ENCODE data around the gene BMP6. TPM values are rescaled to one million over a fixed set of nuclear protein-coding genes. Genes with fewer than 3 reads are reported as not detected.

Gene BMP6
- total and polyA plus RNA-seq, 2 of the 4 experiments (the other 2 are of a cell fraction), result 0.18 to 0.19 TPM

GRCh38 chr6:7883381-7883780 lies 157.5 kb downstream of the BMP6 start:
- H3K9me3 ChIP-seq (ENCODE audit: control insufficient read depth, insufficient read depth, low read length), result no peaks in the 10 kb centered on the region
- ChIA-PET CTCF (no interaction called here), POLR2A (ENCODE audit: unreplicated experiment) (no interaction called here)
- no peak overlapping the region for H4K91ac ChIP-seq (ENCODE audit: insufficient read depth, low read depth, low read length)
- no peak overlapping the region for H3K14ac ChIP-seq (replicated peaks; ENCODE audit: low read depth, low read length)
- H4K20me1 ChIP-seq (ENCODE audit: insufficient read depth, low read length), result no peaks in the 10 kb centered on the region
- no peak overlapping the region for H3K23ac ChIP-seq (ENCODE audit: low read depth, low read length)
- H3K56ac ChIP-seq (ENCODE audit: extremely low read depth, insufficient read depth, low read length), result no peak overlapping the region
- no TSS peak for BruUV-seq (replicated peaks)
- ATAC-seq (ENCODE audit: low read depth) (no peak), DNase-seq (no peak)
- no peak for TF ChIP-seq MXI1 (IDR thresholded peaks at IDR 0.05; ENCODE audit: borderline replicate concordance, low read depth, low read length)
- TF ChIP-seq BHLHE40 (IDR thresholded peaks at IDR 0.05; ENCODE audit: low read depth, low read length), result no peak
- TF ChIP-seq CEBPB (IDR thresholded peaks at IDR 0.05; ENCODE audit: low read depth, low read length), result no peak
- no peak for TF ChIP-seq RCOR1 (IDR thresholded peaks at IDR 0.05; ENCODE audit: insufficient replicate concordance, low read length)
- no peak for TF ChIP-seq POLR2A (IDR thresholded peaks at IDR 0.05; ENCODE audit: low read depth, low read length)
- TF ChIP-seq CHD1 (IDR thresholded peaks at IDR 0.05; ENCODE audit: low read depth, low read length), result no peak
- no peak for TF ChIP-seq MAZ (IDR thresholded peaks at IDR 0.05; ENCODE audit: borderline replicate concordance, low read depth, low read length)
- no peak for TF ChIP-seq RFX5 (IDR thresholded peaks at IDR 0.05; ENCODE audit: low read depth, low read length)
- TF ChIP-seq MAFK (IDR thresholded peaks at IDR 0.05; ENCODE audit: low read depth, low read length), result no peak
- H4K8ac ChIP-seq (ENCODE audit: low read depth in 2 of 2, low read length in 2 of 2), result no peak overlapping the region
- peaks cover 7% of the 10 kb centered on the region; the same call in 1 of the 2 replicates for H3K9me1 ChIP-seq (ENCODE audit: insufficient read depth, low read length)
- no peak overlapping the region for H3K4ac ChIP-seq (ENCODE audit: low read depth, low read length)
- in situ Hi-C loops (cut with MboI; ENCODE audit: low sequenced_read_pairs) (no loop called here), dilution Hi-C loops (cut with HindIII; ENCODE audit: low sequenced_read_pairs, unreplicated experiment) (no loop called here), intact Hi-C loops (cut with micrococcal nuclease) (no loop called here)
- H3K27me3 ChIP-seq (ENCODE audit: control insufficient read depth, insufficient read depth, low read length), result no peaks in the 10 kb centered on the region
- H3K4me1 ChIP-seq (ENCODE audit: control insufficient read depth, insufficient read depth, low read length), result no peaks in the 10 kb centered on the region
- WGBS, 2 experiments (ENCODE audit: extremely low coverage in 2 of 2, insufficient read length in 1 of 2), result 100% methylated on average over 4 of the region's 8 CpGs; no CpG with 5 or more reads in 1 of the 2 experiments
- no peak overlapping the region for H3K4me3 ChIP-seq (ENCODE audit: insufficient read depth, low read depth, low read length)
- no peak overlapping the region for H2BK15ac ChIP-seq (ENCODE audit: low read depth, low read length)
- no peak overlapping the region for H2AFZ ChIP-seq (replicated peaks; ENCODE audit: low read length, poor library complexity)
- no peak overlapping the region for H3K18ac ChIP-seq (ENCODE audit: low read depth, low read length)
- no peak overlapping the region for H2BK5ac ChIP-seq (ENCODE audit: low read depth, low read length, poor library complexity, severe bottlenecking)
- no peak overlapping the region for H2BK20ac ChIP-seq (ENCODE audit: low read depth, low read length)
- no peak overlapping the region for H2BK120ac ChIP-seq (ENCODE audit: low read depth, low read length)
- H3K27ac ChIP-seq (ENCODE audit: insufficient read depth, low read length), result no peak overlapping the region
- H3K79me1 ChIP-seq (ENCODE audit: low read depth in 1 of 2, low read length in 2 of 2), result peaks cover 0 to 9% of the 10 kb centered on the region in 2 experiments; a peak in 2 of 4 replicates
- H4K5ac ChIP-seq (ENCODE audit: low read depth, low read length), result no peak overlapping the region
- H2AK9ac ChIP-seq (replicated peaks; ENCODE audit: low read depth, low read length, poor library complexity), result no peak overlapping the region
- H3K4me2 ChIP-seq (ENCODE audit: low read depth, low read length), result no peak overlapping the region
- no peak overlapping the region for H2AK5ac ChIP-seq (ENCODE audit: low read depth, low read length)
- peaks cover 71% of the 10 kb centered on the region for H3K36me3 ChIP-seq (ENCODE audit: control insufficient read depth, insufficient read depth, low read length)
- H3K9ac ChIP-seq (ENCODE audit: low read depth, low read length), result no peak overlapping the region
